Fibroblast of lung (primary cell): ENCODE data around the gene ANKH.

Source experiments
- CTCF ChIP-seq, 2 donors: IDR thresholded peaks in 1 of 2; conservative IDR thresholded peaks in 1 of 2; 1 replicate in 1 of 2; 2 replicates in 1 of 2; pipeline ENCODE4 v1.5.1; 2011 to 2012; ENCODE audit warnings: low read length in 2 of 2, control low read depth in 1 of 2, inconsistent platforms in 1 of 2, low read depth in 1 of 2, mild to moderate bottlenecking in 1 of 2
- EZH2 ChIP-seq: IDR thresholded peaks from 2 replicates; pipeline ENCODE4 v1.5.1; 2012; ENCODE audit warnings: low read length, control low read depth, mild to moderate bottlenecking; ENCODE audit errors: missing control alignments

GRCh38 chr5:14714706-14715105 lies 156.9 kb downstream of the ANKH start:
- TF ChIP-seq CTCF (conservative IDR thresholded peaks at IDR 0.05 in 1 of 2, IDR thresholded peaks at IDR 0.05 in 1 of 2; ENCODE audit: low read depth in 1 of 2, low read length in 2 of 2) = no peak
- TF ChIP-seq EZH2 = no peak
